HepG2 (cell line): Measurements from ENCODE around the gene EDNRA. TPM values are rescaled to one million over a fixed set of nuclear protein-coding genes. Genes with fewer than 3 reads are reported as not detected.

Source experiments
- ATAC-seq: fragments of 200-7000 bp; cut with Tn5 transposase; 3 replicates; pipeline ENCODE4 v1.9.1; 2020; ENCODE audit warnings: mild to moderate bottlenecking, moderate library complexity
- BruUV-seq: library from RNA; stranded (reverse); fragments of 400-500 nt; replicated peaks from 2 replicates; lab custom pipeline; 2021; lab: Mats Ljungman, UMichigan
- CTCF ChIA-PET: fragments of 300-600 bp; formaldehyde crosslinking; extraction: SDS; loops from one replicate; lab custom pipeline; 2021; ENCODE audit warnings: low total read pairs, inconsistent platforms, low intra/inter-chr PET ratio; lab: Yijun Ruan, JAX
- POLR2A ChIA-PET: fragments of 350-600 bp; sonication (Branson Sonifier 250); formaldehyde crosslinking; loops from one replicate; lab custom pipeline; 2020; ENCODE audit warnings: antibody characterized with exemption, inconsistent platforms; lab: Yijun Ruan, JAX
- DNase-seq: peaks from one replicate; pipeline ENCODE4 v3.0.0-alpha.2; 2015; ENCODE audit warnings: low spot score
- FAIRE-seq: peaks from 3 replicates; lab custom pipeline; 2011; peaks lifted over from hg19 to GRCh38; lab: Jason Lieb, UNC
- H2AFZ ChIP-seq: one replicate; pipeline ENCODE4 v1.6.1; 2011; ENCODE audit warnings: low read length, inconsistent platforms
- H3K27ac ChIP-seq: fragments of 300-600 bp; 3 replicates; pipeline ENCODE4 v1.8.0; 2011; ENCODE audit warnings: mixed run types, mild to moderate bottlenecking, mixed read lengths, low read length, inconsistent platforms; ENCODE audit not compliant: insufficient read depth; ENCODE audit errors: extremely low read length
- H3K27me3 ChIP-seq, 2 experiments: fragments of 200-600 bp in 1 of 2; 2 replicates in 1 of 2; 3 replicates in 1 of 2; pipeline versions ENCODE4 v1.6.0 to v1.8.0; 2011; ENCODE audit warnings: low read length in 2 of 2, mild to moderate bottlenecking in 2 of 2, moderate library complexity in 2 of 2, inconsistent platforms in 1 of 2; ENCODE audit not compliant: insufficient read depth in 2 of 2, control insufficient read depth in 1 of 2
- H3K36me3 ChIP-seq, 2 experiments: fragments of 200-600 bp in 1 of 2; replicated peaks in 1 of 2; 2 replicates in 1 of 2; 3 replicates in 1 of 2; pipeline versions ENCODE4 v1.5.1 to v1.8.0; 2011; ENCODE audit warnings: low read length in 2 of 2, inconsistent platforms in 1 of 2; ENCODE audit not compliant: insufficient read depth in 2 of 2, control insufficient read depth in 1 of 2
- H3K4me1 ChIP-seq: 2 replicates; pipeline ENCODE4 v1.5.1; 2012; ENCODE audit warnings: low read length, inconsistent platforms; ENCODE audit not compliant: insufficient read depth
- H3K4me2 ChIP-seq: 2 replicates; pipeline ENCODE4 v1.6.0; 2011; ENCODE audit warnings: low read depth, low read length, inconsistent platforms
- H3K4me3 ChIP-seq, 3 experiments: fragments of 200-600 bp in 1 of 3; sonication (generic), shearing (Covaris generic) in 1 of 3; replicated peaks in 1 of 3; 2 replicates each; pipeline ENCODE4 v1.5.1; 2011 to 2016; ENCODE audit warnings: low read length in 3 of 3, inconsistent platforms in 2 of 3, low read depth in 2 of 3, mild to moderate bottlenecking in 2 of 3, control low read depth in 1 of 3, mixed read lengths in 1 of 3; ENCODE audit not compliant: insufficient read depth in 1 of 3
- H3K79me2 ChIP-seq: one replicate; pipeline ENCODE4 v1.6.1; 2011; ENCODE audit warnings: low read length, inconsistent platforms; ENCODE audit not compliant: insufficient read depth
- H3K9ac ChIP-seq: 2 replicates; pipeline ENCODE4 v1.6.0; 2011; ENCODE audit warnings: mild to moderate bottlenecking, low read depth, low read length, inconsistent platforms; ENCODE audit not compliant: insufficient read depth
- H3K9me3 ChIP-seq: 2 replicates; pipeline ENCODE4 v1.5.1; 2012; ENCODE audit warnings: mild to moderate bottlenecking, low read length
- H4K20me1 ChIP-seq: 2 replicates; pipeline ENCODE4 v1.6.0; 2011; ENCODE audit warnings: inconsistent platforms, mild to moderate bottlenecking, low read length, moderate library complexity; ENCODE audit not compliant: insufficient read depth
- DDIT3 ChIP-seq: sonication (generic); formaldehyde crosslinking; IDR thresholded peaks from 2 replicates; pipeline ENCODE4 v1.4.0; 2020; ENCODE audit warnings: mild to moderate bottlenecking, missing genetic modification reagents
- GABPB1 ChIP-seq: IDR thresholded peaks from 2 replicates; pipeline ENCODE4 v1.6.1; 2016; ENCODE audit warnings: mild to moderate bottlenecking, missing genetic modification reagents, moderate library complexity, missing compliant biosample characterization
- PCBP2 ChIP-seq: fragments of 200-400 bp; formaldehyde crosslinking; optimal IDR thresholded peaks from 2 replicates; pipeline ENCODE3; 2018; ENCODE audit warnings: low read length, low read depth; ENCODE audit not compliant: poor library complexity, severe bottlenecking
- TEAD3 ChIP-seq: optimal IDR thresholded peaks from 2 replicates; pipeline ENCODE3; 2016; ENCODE audit warnings: borderline replicate concordance
- ZBED4 ChIP-seq: sonication (generic); formaldehyde crosslinking; IDR thresholded peaks from 2 replicates; pipeline ENCODE4 v1.4.0; 2020; ENCODE audit warnings: missing genetic modification reagents, borderline replicate concordance
- ZFY ChIP-seq: sonication (generic); formaldehyde crosslinking; IDR thresholded peaks from 2 replicates; pipeline ENCODE4 v1.4.0; 2020; ENCODE audit warnings: missing genetic modification reagents
- ZNF564 ChIP-seq: sonication (generic); formaldehyde crosslinking; IDR thresholded peaks from 2 replicates; pipeline ENCODE4 v1.8.1; 2023; ENCODE audit warnings: mild to moderate bottlenecking, missing genetic modification reagents
- ZSCAN30 ChIP-seq: sonication (generic); formaldehyde crosslinking; IDR thresholded peaks from 2 replicates; pipeline ENCODE4 v1.5.0; 2020; ENCODE audit warnings: mild to moderate bottlenecking, missing genetic modification reagents
- ZZZ3 ChIP-seq: sonication (generic); formaldehyde crosslinking; IDR thresholded peaks from 2 replicates; pipeline ENCODE4 v1.4.0; 2020; ENCODE audit warnings: missing genetic modification reagents, mild to moderate bottlenecking, borderline replicate concordance
- WGBS: methylation state at CpG from one replicate; pipeline ENCODE4 v1.1.6; 2017; ENCODE audit warnings: low lambda C conversion rate; 5-methylcytosine and 5-hydroxymethylcytosine counted together
- in situ Hi-C: cut with HindIII; loops from 2 replicates; pipeline ENCODE4 v1.10.0; 2017; ENCODE audit warnings: low pct_unique_long_range_greater_than_20kb; ENCODE audit not compliant: extremely low pct_ligation_motif_present
- intact Hi-C: fragments of 100-400 bp; cut with micrococcal nuclease; formaldehyde crosslinking; loops from one replicate; pipeline ENCODE4 v1.10.0; 2022; ENCODE audit not compliant: unreplicated experiment
- polyA plus RNA-seq, 8 experiments: library from polyadenylated mRNA; depleted of rRNA in 3 of 8; stranded (reverse) in 7 of 8; unstranded in 1 of 8; fragments of >200 nt; fragmentation: Illumina TruSeq in 4 of 8; extraction: Trizol in 4 of 8; gene quantifications; 2 replicates each; pipeline versions ENCODE4 v1.2.1 to v1.2.3, GENCODE V29; 2011 to 2016; ENCODE audit warnings: low read depth in 4 of 8, missing spikeins in 1 of 8, mixed read lengths in 1 of 8; ENCODE audit not compliant: insufficient read depth in 1 of 8
- total RNA-seq, 5 experiments: library from RNA; depleted of rRNA; stranded (reverse); fragments of >200 nt; fragmentation: Illumina TruSeq; extraction: Trizol; gene quantifications; 2 replicates each; pipeline ENCODE4 v1.2.3, GENCODE V29; 2016; ENCODE audit warnings: low read depth in 1 of 5
- TF ChIP-seq, protein P1 (sequence below): sonication (generic); formaldehyde crosslinking; IDR thresholded peaks from 2 replicates; pipeline ENCODE4 v1.8.0; 2022; ENCODE audit warnings: missing genetic modification reagents, mild to moderate bottlenecking, moderate library complexity, borderline replicate concordance

The EDNRA gene
- total and polyA plus RNA-seq, 2 of the 13 experiments (the other 11 are each of a cell fraction or from before 2014, with no cell fraction given): not detected

GRCh38 chr4:147498031-147498660 is 17.2 kb downstream of the EDNRA start:
- no peak overlapping the region for H3K4me3 ChIP-seq
- H3K9ac ChIP-seq: no peak overlapping the region
- TF ChIP-seq GABPB1 (CRISPR knock-in tag) (no peak), TEAD3 (CRISPR knock-in tag) (no peak), ZNF564 (CRISPR knock-in tag) (no peak), ZFY (CRISPR knock-in tag) (no peak), ZZZ3 (CRISPR knock-in tag) (no peak), ZBED4 (no peak), DDIT3 (CRISPR knock-in tag) (no peak), PCBP2 (no peak), ZSCAN30 (CRISPR knock-in tag) (no peak)
- TF ChIP-seq, protein P1, sequence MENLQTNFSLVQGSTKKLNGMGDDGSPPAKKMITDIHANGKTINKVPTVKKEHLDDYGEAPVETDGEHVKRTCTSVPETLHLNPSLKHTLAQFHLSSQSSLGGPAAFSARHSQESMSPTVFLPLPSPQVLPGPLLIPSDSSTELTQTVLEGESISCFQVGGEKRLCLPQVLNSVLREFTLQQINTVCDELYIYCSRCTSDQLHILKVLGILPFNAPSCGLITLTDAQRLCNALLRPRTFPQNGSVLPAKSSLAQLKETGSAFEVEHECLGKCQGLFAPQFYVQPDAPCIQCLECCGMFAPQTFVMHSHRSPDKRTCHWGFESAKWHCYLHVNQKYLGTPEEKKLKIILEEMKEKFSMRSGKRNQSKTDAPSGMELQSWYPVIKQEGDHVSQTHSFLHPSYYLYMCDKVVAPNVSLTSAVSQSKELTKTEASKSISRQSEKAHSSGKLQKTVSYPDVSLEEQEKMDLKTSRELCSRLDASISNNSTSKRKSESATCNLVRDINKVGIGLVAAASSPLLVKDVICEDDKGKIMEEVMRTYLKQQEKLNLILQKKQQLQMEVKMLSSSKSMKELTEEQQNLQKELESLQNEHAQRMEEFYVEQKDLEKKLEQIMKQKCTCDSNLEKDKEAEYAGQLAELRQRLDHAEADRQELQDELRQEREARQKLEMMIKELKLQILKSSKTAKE: no peak
- no peak overlapping the region for H3K4me2 ChIP-seq
- H3K27me3 ChIP-seq: no peaks in the 10 kb centered on the region
- FAIRE-seq (no peak), ATAC-seq (no peak), DNase-seq (no peak)
- no peak overlapping the region for H2AFZ ChIP-seq
- 2% methylated on average over 4 of the region's 4 CpGs for WGBS
- no peak overlapping the region for H3K27ac ChIP-seq
- H4K20me1 ChIP-seq: no peaks in the 10 kb centered on the region
- no peaks in the 10 kb centered on the region for H3K9me3 ChIP-seq
- intact Hi-C loops: no loop called here
- ChIA-PET POLR2A (no interaction called here), CTCF (no interaction called here)
- no peaks in the 10 kb centered on the region for H3K79me2 ChIP-seq
- in situ Hi-C loops: no loop called here
- no peaks in the 10 kb centered on the region for H3K4me1 ChIP-seq
- BruUV-seq: no TSS peak
- H3K36me3 ChIP-seq: no peaks in the 10 kb centered on the region
